Mesothelial cell of epicardium (in vitro differentiated cells): ENCODE data around the gene CIROP. TPM values are rescaled to one million over a fixed set of nuclear protein-coding genes. Genes with fewer than 3 reads are reported as not detected.
A peak's percentile ranks its signal among the peaks of the same experiment; 100 is the strongest.

Source experiments
- DNase-seq, 2 experiments: peaks; one replicate each; pipeline ENCODE4 v3.0.0; 2021; ENCODE audit warnings: low spot score in 2 of 2; ENCODE audit not compliant: unreplicated experiment in 2 of 2
- H3K27ac Mint-ChIP-seq: 2 replicates; pipeline ENCODE4 v1.8.0; 2021; ENCODE audit warnings: mixed read lengths
- H3K27me3 Mint-ChIP-seq: 2 replicates; pipeline ENCODE4 v1.8.0; 2021; ENCODE audit warnings: low read depth, mixed read lengths
- H3K36me3 Mint-ChIP-seq: 2 replicates; pipeline ENCODE4 v1.8.0; 2021; ENCODE audit warnings: mixed read lengths
- H3K4me1 Mint-ChIP-seq: 2 replicates; pipeline ENCODE4 v1.8.0; 2021; ENCODE audit warnings: mixed read lengths
- H3K4me3 Mint-ChIP-seq: 2 replicates; pipeline ENCODE4 v1.8.0; 2021; ENCODE audit warnings: mild to moderate bottlenecking, moderate library complexity, mixed read lengths
- H3K9me3 Mint-ChIP-seq: 2 replicates; pipeline ENCODE4 v1.8.0; 2021; ENCODE audit warnings: mixed read lengths
- total RNA-seq: library from RNA; stranded (reverse); gene quantifications from 3 replicates; pipeline ENCODE4 v1.2.1, GENCODE V29; 2021
- TF ChIP-seq, protein P1 (sequence below): fragments of 200-600 bp; sonication (generic); IDR thresholded peaks from one replicate; pipeline ENCODE4 v1.5.0; 2021; ENCODE audit warnings: antibody characterized with exemption; ENCODE audit not compliant: unreplicated experiment

CIROP gene
- total RNA-seq, 1 donor from 2014 or later: not detected

DNA sequence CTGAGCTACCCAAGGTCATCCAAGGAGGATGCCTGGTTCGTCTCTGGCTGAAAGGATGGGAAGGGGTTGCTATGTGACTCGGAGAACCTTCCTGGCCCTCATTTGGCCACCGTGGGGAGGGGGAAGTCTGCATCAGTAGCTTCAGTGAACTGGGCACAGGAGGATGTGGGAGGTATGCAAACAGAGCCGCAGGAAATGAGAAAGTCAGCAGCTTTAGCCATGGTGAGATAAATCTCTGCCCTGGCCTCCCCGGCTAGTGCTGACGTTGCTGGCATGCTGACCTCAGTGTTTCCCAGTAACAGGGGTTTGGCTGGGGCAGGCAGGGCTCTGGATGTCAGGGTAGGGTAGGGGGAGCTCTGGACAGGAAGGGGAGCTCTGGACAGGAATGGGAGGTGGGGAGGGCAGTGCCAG, 16.6 kb upstream of the CIROP start:
- Mint-ChIP-seq H3K9me3 (no peaks in the 10 kb centered on the region), H3K4me3 (no peak overlapping the region), H3K4me1 (peaks cover 17% of the 10 kb centered on the region), H3K27me3 (no peaks in the 10 kb centered on the region), H3K36me3 (peaks cover 2% of the 10 kb centered on the region), H3K27ac (peak overlapping the region; percentile 9)
- TF ChIP-seq, protein P1, sequence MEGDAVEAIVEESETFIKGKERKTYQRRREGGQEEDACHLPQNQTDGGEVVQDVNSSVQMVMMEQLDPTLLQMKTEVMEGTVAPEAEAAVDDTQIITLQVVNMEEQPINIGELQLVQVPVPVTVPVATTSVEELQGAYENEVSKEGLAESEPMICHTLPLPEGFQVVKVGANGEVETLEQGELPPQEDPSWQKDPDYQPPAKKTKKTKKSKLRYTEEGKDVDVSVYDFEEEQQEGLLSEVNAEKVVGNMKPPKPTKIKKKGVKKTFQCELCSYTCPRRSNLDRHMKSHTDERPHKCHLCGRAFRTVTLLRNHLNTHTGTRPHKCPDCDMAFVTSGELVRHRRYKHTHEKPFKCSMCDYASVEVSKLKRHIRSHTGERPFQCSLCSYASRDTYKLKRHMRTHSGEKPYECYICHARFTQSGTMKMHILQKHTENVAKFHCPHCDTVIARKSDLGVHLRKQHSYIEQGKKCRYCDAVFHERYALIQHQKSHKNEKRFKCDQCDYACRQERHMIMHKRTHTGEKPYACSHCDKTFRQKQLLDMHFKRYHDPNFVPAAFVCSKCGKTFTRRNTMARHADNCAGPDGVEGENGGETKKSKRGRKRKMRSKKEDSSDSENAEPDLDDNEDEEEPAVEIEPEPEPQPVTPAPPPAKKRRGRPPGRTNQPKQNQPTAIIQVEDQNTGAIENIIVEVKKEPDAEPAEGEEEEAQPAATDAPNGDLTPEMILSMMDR: no peak
- DNase-seq: no peak

DNA sequence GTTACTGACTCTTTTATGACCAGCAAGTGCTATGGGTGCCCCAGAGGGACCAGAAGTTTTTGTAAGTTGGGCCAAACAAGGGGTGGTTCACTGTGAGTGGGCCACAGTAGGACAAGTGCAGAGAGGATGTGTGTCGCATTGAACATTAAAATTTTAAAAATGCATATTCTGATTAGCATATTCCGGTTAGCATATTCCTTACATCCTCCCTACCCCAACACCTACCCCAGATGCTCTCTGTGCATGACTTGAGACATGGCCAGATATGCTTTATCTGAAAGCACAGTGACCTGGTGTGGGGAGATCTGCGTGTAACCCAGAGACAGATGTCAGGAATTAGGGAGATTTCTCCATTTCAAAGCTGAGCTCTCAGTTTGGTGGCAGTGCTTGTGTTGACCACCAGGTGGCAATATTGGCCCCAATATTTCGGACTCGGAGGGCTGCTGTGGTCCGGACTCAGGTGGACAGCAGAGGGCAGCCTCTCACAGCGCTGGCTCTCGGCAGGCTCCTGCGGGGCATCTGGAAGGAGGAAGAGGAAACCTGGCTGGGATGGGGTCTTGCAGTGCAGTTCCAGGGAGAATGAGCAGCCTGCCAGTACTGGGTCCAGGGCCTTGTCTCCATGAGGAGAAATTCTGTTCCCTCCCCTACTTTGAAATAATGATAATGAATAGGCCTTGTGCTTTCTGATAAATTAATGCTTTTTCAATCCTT, 15.9 kb upstream of the CIROP start:
- H3K4me3 Mint-ChIP-seq: no peak overlapping the region
- TF ChIP-seq, protein P1: peak; percentile 100
- H3K27me3 Mint-ChIP-seq: no peaks in the 10 kb centered on the region
- peak overlapping the region; percentile 9 for H3K27ac Mint-ChIP-seq
- peaks cover 2% of the 10 kb centered on the region for H3K36me3 Mint-ChIP-seq
- peaks cover 17% of the 10 kb centered on the region for H3K4me1 Mint-ChIP-seq
- peak; percentile 76 to 90 for DNase-seq
- H3K9me3 Mint-ChIP-seq: no peaks in the 10 kb centered on the region

DNA sequence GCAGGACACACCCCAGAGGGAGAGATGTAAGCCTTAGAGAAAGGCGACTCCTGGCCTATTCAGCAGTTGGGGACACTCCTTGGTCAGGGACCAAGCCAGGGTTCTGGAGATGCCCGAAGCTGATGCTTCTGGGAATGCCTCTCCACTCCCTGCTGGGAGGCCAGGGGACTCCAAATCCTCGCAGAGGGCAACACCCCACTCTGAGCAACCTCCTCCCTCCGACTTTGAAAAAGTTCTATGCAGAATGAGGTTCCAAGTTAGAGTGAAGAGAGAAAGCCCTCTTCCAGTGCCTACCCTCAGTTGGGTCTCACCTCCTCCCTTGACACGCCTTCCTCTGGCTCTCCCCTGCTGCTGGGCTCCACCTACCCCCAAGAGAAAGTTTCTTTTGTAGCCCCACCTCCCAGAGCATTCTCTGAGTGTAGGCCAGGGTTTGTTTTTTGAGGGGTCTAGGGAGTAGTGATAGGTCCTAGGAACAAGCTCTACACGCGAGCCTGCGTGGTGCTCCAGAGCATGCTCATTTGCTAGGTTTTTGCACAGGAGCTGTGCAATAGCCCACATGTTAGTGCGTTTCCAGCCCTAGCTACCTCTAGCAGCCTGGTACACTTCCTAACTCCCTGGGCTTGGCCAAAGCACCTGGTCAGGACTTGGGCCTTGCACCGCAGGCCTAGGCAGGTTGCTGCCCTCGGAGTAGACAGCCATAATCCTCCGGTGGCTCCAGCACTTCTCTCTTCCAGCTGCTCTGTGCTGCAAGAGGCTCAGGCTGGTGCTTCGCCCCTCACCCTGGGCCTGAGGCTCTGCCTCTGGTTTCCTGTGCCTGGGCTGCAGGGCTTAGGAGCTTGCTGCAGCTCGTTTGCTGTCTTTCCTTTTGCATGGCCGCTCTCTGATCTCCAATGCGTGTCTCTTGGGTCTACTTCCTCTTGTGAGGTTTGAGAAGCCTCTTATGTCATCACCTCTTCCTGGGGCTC, 14.9 kb upstream of the CIROP start:
- H3K9me3 Mint-ChIP-seq: no peaks in the 10 kb centered on the region
- no peak overlapping the region for H3K4me3 Mint-ChIP-seq
- DNase-seq: no peak
- H3K27me3 Mint-ChIP-seq: peaks cover 4% of the 10 kb centered on the region
- TF ChIP-seq, protein P1: no peak
- H3K4me1 Mint-ChIP-seq: peaks cover 17% of the 10 kb centered on the region
- H3K36me3 Mint-ChIP-seq: no peaks in the 10 kb centered on the region
- H3K27ac Mint-ChIP-seq: no peak overlapping the region

DNA sequence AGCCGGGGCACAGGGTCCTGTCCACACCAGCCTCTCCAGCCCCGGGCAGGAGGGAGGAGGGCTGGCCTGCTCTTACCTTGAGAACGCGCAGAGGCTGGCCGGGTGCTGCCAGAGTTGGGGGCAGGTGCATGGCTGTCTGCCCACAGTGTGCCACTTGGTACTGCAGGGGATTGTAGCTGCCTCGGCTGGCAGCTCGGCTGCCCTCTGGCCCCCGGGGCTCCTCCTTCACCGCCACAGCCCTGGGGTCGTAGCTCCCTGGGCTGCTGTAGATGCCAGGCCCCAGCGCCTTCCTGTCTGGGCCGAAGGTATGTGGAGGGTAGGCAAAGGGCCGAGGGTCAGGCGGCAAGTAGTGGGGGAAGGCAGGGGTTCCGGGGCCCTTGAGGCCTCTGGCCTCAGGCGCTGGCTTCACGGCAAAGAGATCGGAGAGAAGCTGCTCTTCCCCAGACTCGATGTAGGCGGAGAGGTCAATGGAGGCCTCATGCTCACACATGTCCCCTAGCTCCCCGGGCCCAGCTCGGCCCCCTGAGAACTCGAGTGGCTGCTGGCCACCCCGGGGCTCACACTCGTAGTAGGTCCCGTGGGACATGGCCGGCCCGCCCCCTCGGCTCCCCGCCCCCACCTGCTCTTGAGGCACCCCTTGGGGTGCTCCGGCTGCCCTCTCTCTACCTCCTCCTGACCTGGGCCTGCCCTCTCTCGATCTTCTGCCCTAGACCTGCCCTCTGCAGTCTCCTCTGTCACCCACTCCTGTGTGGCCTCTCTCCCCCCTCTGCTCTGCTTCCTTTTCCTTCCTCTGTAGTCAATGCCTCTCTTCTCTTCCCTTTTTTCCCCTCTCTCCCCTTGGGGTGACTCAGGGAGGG, 13.9 kb upstream of the CIROP start, which contains the start of gene CEBPE:
Gene CEBPE, minus strand, starts transcription at position 750 of the 857 bp plus-strand sequence. Its CDS starts 164 bp downstream, at position 586.
- H3K36me3 Mint-ChIP-seq: no peaks in the 10 kb centered on the region
- H3K27me3 Mint-ChIP-seq: peaks cover 4% of the 10 kb centered on the region
- H3K27ac Mint-ChIP-seq: no peak within 1 kb of the TSS
- TF ChIP-seq, protein P1: no peak
- H3K4me1 Mint-ChIP-seq: peaks cover 11% of the 10 kb centered on the region
- H3K4me3 Mint-ChIP-seq: no peak within 1 kb of the TSS
- H3K9me3 Mint-ChIP-seq: no peaks in the 10 kb centered on the region
- no peak for DNase-seq

DNA sequence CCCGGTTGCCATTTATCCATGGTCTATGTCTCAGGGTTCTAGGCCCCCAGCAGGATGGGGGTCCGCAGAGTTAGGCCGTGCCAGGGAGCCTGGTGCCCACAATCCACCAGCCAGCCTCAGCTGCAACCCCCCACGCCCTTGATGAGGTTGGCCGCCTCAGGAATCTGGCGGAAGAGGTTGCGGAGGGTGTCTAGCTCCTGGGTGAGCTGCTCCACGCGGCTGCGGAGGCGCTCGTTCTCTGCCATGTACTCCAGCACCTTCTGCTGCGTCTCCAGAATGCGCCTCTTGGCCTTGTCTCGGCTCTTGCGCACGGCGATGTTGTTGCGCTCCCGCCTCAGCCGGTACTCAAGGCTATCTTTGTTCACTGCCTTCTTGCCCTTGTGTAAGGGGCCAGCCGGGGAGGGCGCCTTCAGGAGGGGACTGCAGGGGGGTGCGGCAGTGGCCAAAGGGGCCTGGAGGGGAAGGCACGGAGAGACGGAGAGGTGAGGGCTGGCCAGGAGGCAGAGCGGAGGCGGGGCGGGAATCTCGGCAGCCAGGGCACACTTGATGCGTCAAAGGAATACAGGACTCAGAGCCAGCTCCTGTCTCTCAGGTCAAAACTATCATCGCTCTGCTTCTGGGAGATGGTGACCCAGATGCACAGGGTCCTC, 12.7 kb upstream of the CIROP start:
- no peak overlapping the region for H3K27ac Mint-ChIP-seq
- H3K9me3 Mint-ChIP-seq: no peaks in the 10 kb centered on the region
- TF ChIP-seq, protein P1: no peak
- DNase-seq: no peak
- peaks cover 12% of the 10 kb centered on the region for H3K4me1 Mint-ChIP-seq
- H3K36me3 Mint-ChIP-seq: no peaks in the 10 kb centered on the region
- H3K27me3 Mint-ChIP-seq: peaks cover 4% of the 10 kb centered on the region
- H3K4me3 Mint-ChIP-seq: no peak overlapping the region
